Trophoblast cell (in vitro differentiated cells and primary cell): ENCODE measurements around the gene MRPS24. TPM values are rescaled to one million over a fixed set of nuclear protein-coding genes. Genes with fewer than 3 reads are reported as not detected.
A peak's percentile ranks its signal among the peaks of the same experiment; 100 is the strongest.

ENCODE experiments used
- DNase-seq, 2 donors: peaks; one replicate each; pipeline ENCODE4 v3.0.0-alpha.2; 2016
- H2AFZ ChIP-seq: 2 replicates; pipeline ENCODE4 v1.6.1; 2013; ENCODE audit warnings: low read length, moderate library complexity, mild to moderate bottlenecking; ENCODE audit not compliant: insufficient read depth, poor library complexity
- H2AK5ac ChIP-seq: 2 replicates; pipeline ENCODE4 v1.6.1; 2013; ENCODE audit warnings: mild to moderate bottlenecking, low read length
- H2BK120ac ChIP-seq: 2 replicates; pipeline ENCODE4 v1.6.1; 2013; ENCODE audit warnings: low read length, mild to moderate bottlenecking, moderate library complexity; ENCODE audit not compliant: insufficient read depth, poor library complexity
- H2BK12ac ChIP-seq: 2 replicates; pipeline ENCODE4 v1.6.1; 2013; ENCODE audit warnings: mild to moderate bottlenecking, low read length, moderate library complexity
- H2BK5ac ChIP-seq: 2 replicates; pipeline ENCODE4 v1.6.1; 2013; ENCODE audit warnings: low read length, low read depth, moderate library complexity, mild to moderate bottlenecking; ENCODE audit not compliant: poor library complexity
- H3K14ac ChIP-seq: 2 replicates; pipeline ENCODE4 v1.6.1; 2013; ENCODE audit warnings: mild to moderate bottlenecking, low read length
- H3K18ac ChIP-seq: 2 replicates; pipeline ENCODE4 v1.6.1; 2013; ENCODE audit warnings: mild to moderate bottlenecking, low read length
- H3K23ac ChIP-seq: 2 replicates; pipeline ENCODE4 v1.6.1; 2013; ENCODE audit warnings: low read length
- H3K27ac ChIP-seq: 2 replicates; pipeline ENCODE4 v1.5.1; 2013; ENCODE audit warnings: low read depth, mild to moderate bottlenecking, inconsistent platforms, low read length, moderate library complexity
- H3K27me3 ChIP-seq: 2 replicates; pipeline ENCODE4 v1.6.1; 2013; ENCODE audit warnings: inconsistent platforms, mild to moderate bottlenecking, low read length, moderate library complexity; ENCODE audit not compliant: insufficient read depth
- H3K36me3 ChIP-seq, 2 experiments: 1 replicate in 1 of 2; 2 replicates in 1 of 2; pipeline ENCODE4 v1.6.1; 2013; ENCODE audit warnings: low read length in 2 of 2, mild to moderate bottlenecking in 2 of 2, moderate library complexity in 1 of 2; ENCODE audit not compliant: insufficient read depth in 2 of 2, control insufficient read depth in 1 of 2
- H3K4ac ChIP-seq: 2 replicates; pipeline ENCODE4 v1.6.1; 2013; ENCODE audit warnings: low read depth, mild to moderate bottlenecking, low read length, moderate library complexity
- H3K4me1 ChIP-seq, 2 experiments: 1 replicate in 1 of 2; 2 replicates in 1 of 2; pipeline ENCODE4 v1.6.1; 2013; ENCODE audit warnings: low read length in 2 of 2, mild to moderate bottlenecking in 2 of 2, moderate library complexity in 1 of 2; ENCODE audit not compliant: insufficient read depth in 2 of 2, control insufficient read depth in 1 of 2
- H3K4me2 ChIP-seq: 2 replicates; pipeline ENCODE4 v1.6.1; 2013; ENCODE audit warnings: inconsistent platforms, mild to moderate bottlenecking, low read length, moderate library complexity
- H3K4me3 ChIP-seq: 2 replicates; pipeline ENCODE4 v1.5.1; 2013; ENCODE audit warnings: mild to moderate bottlenecking, low read depth, low read length, inconsistent platforms
- H3K79me1 ChIP-seq: one replicate; pipeline ENCODE4 v1.6.1; 2013; ENCODE audit warnings: low read length
- H3K79me2 ChIP-seq: 2 replicates; pipeline ENCODE4 v1.6.1; 2013; ENCODE audit warnings: low read length, mild to moderate bottlenecking; ENCODE audit not compliant: control insufficient read depth, insufficient read depth, poor library complexity
- H3K9ac ChIP-seq: 2 replicates; pipeline ENCODE4 v1.6.1; 2013; ENCODE audit warnings: mild to moderate bottlenecking, low read length
- H3K9me3 ChIP-seq: 2 replicates; pipeline ENCODE4 v1.6.1; 2013; ENCODE audit warnings: low read depth, mild to moderate bottlenecking, control low read depth, inconsistent platforms, low read length; ENCODE audit not compliant: insufficient read depth
- H4K12ac ChIP-seq: 2 replicates; pipeline ENCODE4 v1.6.1; 2013; ENCODE audit warnings: low read depth, mild to moderate bottlenecking, low read length, moderate library complexity
- H4K8ac ChIP-seq: 2 replicates; pipeline ENCODE4 v1.6.1; 2013; ENCODE audit warnings: low read depth, mild to moderate bottlenecking, low read length, moderate library complexity
- H4K91ac ChIP-seq: one replicate; pipeline ENCODE4 v1.6.1; 2013; ENCODE audit warnings: low read depth, mild to moderate bottlenecking, low read length, moderate library complexity
- WGBS: extraction: QIAGEN DNeasy Blood & Tissue Kit; methylation state at CpG from one replicate; pipeline ENCODE4 v1.1.7; 2013; ENCODE audit warnings: missing lambda C conversion rate; ENCODE audit not compliant: insufficient read length, insufficient coverage; ENCODE audit errors: extremely low coverage; 5-methylcytosine and 5-hydroxymethylcytosine counted together
- polyA plus RNA-seq: library from polyadenylated mRNA; stranded (reverse); fragments of 200-250 nt; gene quantifications from 2 replicates; pipeline ENCODE4 v1.2.3, GENCODE V29; 2013

MRPS24 gene
- 101 and 103 TPM in 2 replicates for polyA plus RNA-seq

DNA sequence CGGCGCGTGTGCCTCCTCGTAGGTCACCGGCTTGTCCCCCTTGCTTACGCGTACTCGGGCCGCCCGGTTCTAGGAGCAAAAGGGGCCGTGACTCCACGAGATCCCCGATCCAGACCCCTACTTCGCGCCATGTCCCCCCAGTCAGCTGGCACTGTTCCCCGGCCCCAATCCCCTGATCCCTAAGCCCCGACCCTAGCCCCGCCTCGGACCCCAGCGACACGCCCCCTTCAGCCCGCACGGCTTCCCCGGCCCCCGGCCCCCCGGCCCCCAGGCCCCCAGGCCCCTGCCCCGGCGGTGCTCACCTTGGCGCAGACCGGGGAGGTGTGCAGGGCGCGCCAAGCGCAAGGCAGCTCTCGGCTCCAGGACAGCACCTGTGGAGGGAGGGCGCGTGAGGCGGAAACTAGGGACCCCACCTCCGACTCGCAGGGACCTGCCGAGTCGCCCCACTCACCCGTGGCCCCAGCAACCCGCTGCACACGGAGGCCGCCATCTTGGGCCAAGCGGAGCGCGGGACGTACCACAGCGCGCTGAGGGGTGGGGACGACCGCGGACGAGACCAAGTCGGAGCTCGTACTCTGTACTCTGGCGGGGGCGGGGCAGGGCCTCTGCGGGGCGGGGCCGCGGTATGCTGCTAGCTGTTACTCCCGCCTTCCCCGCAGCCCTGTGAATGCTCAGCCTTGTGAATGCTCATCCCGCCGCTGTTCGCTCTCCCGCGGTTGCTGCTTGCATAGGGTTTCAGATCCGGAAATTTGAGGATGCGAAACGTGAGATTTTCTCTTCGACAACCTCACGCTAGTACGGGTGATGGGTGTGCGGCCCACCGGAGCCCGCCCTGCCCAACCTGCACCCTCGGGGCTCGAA is at the start of gene MRPS24:
Gene MRPS24 (minus strand): TSS at position 512 of the 861 bp plus-strand sequence. CDS start 22 bp downstream, at position 490.
- Histone ChIP-seq H3K4me3 (peak within 1 kb of the TSS; percentile 99), H4K91ac (peak within 1 kb of the TSS; percentile 85), H3K23ac (peak within 1 kb of the TSS; percentile 78), H3K9me3 (peaks cover 6% of the 10 kb centered on the region), H3K4me2 (peak within 1 kb of the TSS; percentile 98), H3K18ac (peak within 1 kb of the TSS; percentile 60), H4K8ac (peak within 1 kb of the TSS; percentile 86), H3K79me1 (peaks cover 9% of the 10 kb centered on the region), H4K12ac (peak within 1 kb of the TSS; percentile 49), H3K27me3 (no peaks in the 10 kb centered on the region), H2BK12ac (peak within 1 kb of the TSS; percentile 59), H3K4ac (peak within 1 kb of the TSS; percentile 35), H2BK120ac (peak within 1 kb of the TSS; percentile 87), H2AFZ (peak within 1 kb of the TSS; percentile 96), H2BK5ac (peak within 1 kb of the TSS; percentile 78), H2AK5ac (peak within 1 kb of the TSS; percentile 89), H3K4me1 (peaks cover 11 to 17% of the 10 kb centered on the region in 2 experiments), H3K79me2 (peaks cover 1% of the 10 kb centered on the region), H3K14ac (peak within 1 kb of the TSS; percentile 79), H3K9ac (peak within 1 kb of the TSS; percentile 93), H3K27ac (peak within 1 kb of the TSS; percentile 86), H3K36me3 (peaks cover 3 to 13% of the 10 kb centered on the region in 2 experiments)
- no CpG with 5 or more reads among the region's 81 CpGs for WGBS
- peak; percentile 92 to 95 for DNase-seq

- no peak for DNase-seq
- no peaks in the 10 kb centered on the region for H3K79me2 ChIP-seq
- H3K4ac ChIP-seq, result no peak overlapping the region
- no peak overlapping the region for H4K12ac ChIP-seq
- no peaks in the 10 kb centered on the region for H3K36me3 ChIP-seq
- H3K18ac ChIP-seq, result no peak overlapping the region
- H3K23ac ChIP-seq, result no peak overlapping the region
- H3K14ac ChIP-seq, result no peak overlapping the region
- no peak overlapping the region for H3K9ac ChIP-seq
- H3K27me3 ChIP-seq, result no peaks in the 10 kb centered on the region
- no peaks in the 10 kb centered on the region for H3K4me1 ChIP-seq
- WGBS, result no CpG with 5 or more reads among the region's 5 CpGs
- H4K91ac ChIP-seq, result no peak overlapping the region
- no peak overlapping the region for H2AK5ac ChIP-seq
- no peak overlapping the region for H4K8ac ChIP-seq
- no peak overlapping the region for H2AFZ ChIP-seq
- no peak overlapping the region for H3K4me3 ChIP-seq
- no peak overlapping the region for H2BK5ac ChIP-seq
- H2BK12ac ChIP-seq, result no peak overlapping the region
- H3K79me1 ChIP-seq, result no peaks in the 10 kb centered on the region
- H3K27ac ChIP-seq, result no peak overlapping the region
- no peak overlapping the region for H2BK120ac ChIP-seq
- no peak overlapping the region for H3K4me2 ChIP-seq
- peaks cover 2% of the 10 kb centered on the region for H3K9me3 ChIP-seq
These were observed 46.6 kb upstream of the MRPS24 start for GRCh38 chr7:43915907-43916306.

DNA sequence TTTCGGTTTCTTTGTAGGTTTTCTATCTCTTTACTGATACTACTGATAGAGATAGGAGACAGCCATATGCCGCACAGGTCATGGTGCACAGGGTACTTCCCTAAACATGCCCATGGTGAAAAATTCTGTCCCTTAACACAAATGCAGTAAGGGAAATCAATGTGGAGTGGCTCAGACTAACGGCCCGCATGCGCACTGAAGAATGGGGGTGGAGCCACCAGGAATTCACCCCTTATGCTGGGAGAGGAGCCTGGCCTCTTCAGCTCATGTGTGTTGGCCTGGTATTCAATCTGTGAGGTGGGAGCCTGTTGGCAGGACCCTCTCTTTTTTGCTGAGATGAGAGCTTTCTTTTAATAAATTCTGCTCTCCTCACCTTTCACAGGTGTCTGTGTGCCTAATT is 45.5 kb upstream of the MRPS24 start:
- H3K36me3 ChIP-seq, result no peaks in the 10 kb centered on the region
- H4K91ac ChIP-seq, result no peak overlapping the region
- no peak overlapping the region for H2AK5ac ChIP-seq
- no peak overlapping the region for H2BK12ac ChIP-seq
- no peak overlapping the region for H3K18ac ChIP-seq
- peaks cover 2% of the 10 kb centered on the region for H3K9me3 ChIP-seq
- no peak overlapping the region for H3K9ac ChIP-seq
- H4K8ac ChIP-seq, result no peak overlapping the region
- no peak overlapping the region for H3K27ac ChIP-seq
- H4K12ac ChIP-seq, result no peak overlapping the region
- WGBS, result no CpG with 5 or more reads among the region's 5 CpGs
- no peak overlapping the region for H3K4me3 ChIP-seq
- H3K79me1 ChIP-seq, result no peaks in the 10 kb centered on the region
- DNase-seq, result peak in 1 of 2 donors; percentile 53
- H3K79me2 ChIP-seq, result no peaks in the 10 kb centered on the region
- H2BK120ac ChIP-seq, result no peak overlapping the region
- H3K27me3 ChIP-seq, result no peaks in the 10 kb centered on the region
- no peaks in the 10 kb centered on the region for H3K4me1 ChIP-seq
- H3K4ac ChIP-seq, result no peak overlapping the region
- H3K4me2 ChIP-seq, result no peak overlapping the region
- H3K23ac ChIP-seq, result no peak overlapping the region
- no peak overlapping the region for H2BK5ac ChIP-seq
- H2AFZ ChIP-seq, result no peak overlapping the region
- no peak overlapping the region for H3K14ac ChIP-seq

DNA sequence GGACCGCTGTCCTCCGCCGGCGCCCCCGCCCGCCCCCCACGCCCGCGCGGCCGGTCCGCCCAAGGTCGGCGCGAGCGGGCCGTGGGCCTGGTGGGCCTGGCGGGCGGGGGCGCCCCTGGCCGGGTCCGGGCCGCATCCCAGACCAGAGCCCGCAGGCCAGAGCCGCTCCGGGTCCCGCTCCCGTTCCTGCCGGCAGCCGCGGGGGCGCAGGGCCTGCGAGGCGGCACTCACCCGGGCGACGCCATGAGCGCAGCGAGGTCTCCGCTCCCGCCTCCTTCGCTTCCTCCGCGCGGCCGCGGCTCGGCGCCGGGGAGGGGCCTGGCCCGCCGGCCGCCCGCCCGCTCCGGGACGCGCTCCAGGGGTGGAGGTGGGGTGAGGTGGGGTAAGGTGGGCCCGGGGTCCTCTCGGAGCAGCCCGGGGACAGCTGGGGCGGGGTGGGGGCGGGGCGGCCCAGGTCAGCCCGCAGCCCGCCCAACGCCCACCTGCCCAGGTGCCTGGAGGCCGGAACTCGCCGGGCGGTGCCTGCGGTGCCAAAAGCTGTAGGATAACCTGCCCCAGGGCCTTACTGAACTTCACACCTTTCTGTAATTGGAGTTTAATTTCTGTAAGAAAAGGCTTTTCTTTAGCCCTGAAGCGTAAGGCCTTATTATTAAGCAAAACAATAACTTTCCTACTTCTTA is 37.2 kb upstream of the MRPS24 start, which contains the start of gene URGCP:
Gene URGCP (minus strand): TSS at position 266 of the 680 bp plus-strand sequence. CDS start 21 bp downstream, at position 245.
- H3K79me1 ChIP-seq, result peaks cover 2% of the 10 kb centered on the region
- H3K27me3 ChIP-seq, result no peaks in the 10 kb centered on the region
- H3K14ac ChIP-seq, result peak within 1 kb of the TSS; percentile 97
- peak within 1 kb of the TSS; percentile 98 for H4K8ac ChIP-seq
- H2AK5ac ChIP-seq, result no peak within 1 kb of the TSS
- DNase-seq, result peak; percentile 16 to 58
- peak within 1 kb of the TSS; percentile 49 for H3K4me2 ChIP-seq
- H3K9ac ChIP-seq, result peak within 1 kb of the TSS; percentile 71
- no peak within 1 kb of the TSS for H3K23ac ChIP-seq
- H2AFZ ChIP-seq, result peak within 1 kb of the TSS; percentile 90
- H3K27ac ChIP-seq, result no peak within 1 kb of the TSS
- peak within 1 kb of the TSS; percentile 93 for H4K12ac ChIP-seq
- H4K91ac ChIP-seq, result peak within 1 kb of the TSS; percentile 85
- H3K4me1 ChIP-seq, result peaks cover 0 to 4% of the 10 kb centered on the region in 2 experiments
- no peaks in the 10 kb centered on the region for H3K9me3 ChIP-seq
- peaks cover 5% of the 10 kb centered on the region for H3K79me2 ChIP-seq
- peak within 1 kb of the TSS; percentile 69 for H2BK120ac ChIP-seq
- H3K4ac ChIP-seq, result peak within 1 kb of the TSS; percentile 66
- peak within 1 kb of the TSS; percentile 89 for H3K18ac ChIP-seq
- no peak within 1 kb of the TSS for H2BK5ac ChIP-seq
- WGBS, result no CpG with 5 or more reads among the region's 73 CpGs
- no peaks in the 10 kb centered on the region for H3K36me3 ChIP-seq
- peak within 1 kb of the TSS; percentile 73 for H3K4me3 ChIP-seq
- H2BK12ac ChIP-seq, result no peak within 1 kb of the TSS
